ENCODE measurements around the gene MAP2. TPM values are rescaled to one million over a fixed set of nuclear protein-coding genes. Genes with fewer than 3 reads are reported as not detected.

Gene MAP2
- total and polyA plus RNA-seq, 2 of the 8 experiments (the other 6 are each of a cell fraction or from before 2014, with no cell fraction given): 5.9 to 9.4 TPM

- H3K9me3 ChIP-seq (ENCODE audit: insufficient read depth in 2 of 2, low read depth in 1 of 2, low read length in 1 of 2): peaks cover 5 to 8% of the 10 kb centered on the region in 2 experiments; a peak in 3 of 4 replicates
- H2BK15ac ChIP-seq (ENCODE audit: low read length): no peak overlapping the region
- no peak overlapping the region for H3K18ac ChIP-seq (ENCODE audit: extremely low read depth, low read length)
- no peak overlapping the region for H2AFZ ChIP-seq (ENCODE audit: low read length)
- FAIRE-seq: no peak
- H3K27me3 ChIP-seq (replicated peaks in 1 of 4; ENCODE audit: control insufficient read depth in 3 of 4, extremely low read depth in 1 of 4, insufficient read depth in 3 of 4, low read length in 3 of 4): no peaks in the 10 kb centered on the region
- ChIA-PET POLR2A (ENCODE audit: partially characterized antibody) (no interaction called here), CTCF (ENCODE audit: partially characterized antibody) (interaction anchor here (0.9 to 1.3 kb wide), 2 partner anchors 17 to 462 kb away, joined by 3 to 4 read pairs; no protein-coding TSS in a partner anchor)
- no peaks in the 10 kb centered on the region for H3K79me2 ChIP-seq (ENCODE audit: control insufficient read depth in 1 of 2, insufficient read depth in 2 of 2, low read length in 2 of 2)
- H3K9ac ChIP-seq (replicated peaks in 1 of 4; ENCODE audit: extremely low read depth in 1 of 4, low read depth in 3 of 4, low read length in 3 of 4): no peak overlapping the region
- no peak overlapping the region for H3K4ac ChIP-seq (replicated peaks; ENCODE audit: insufficient read length, low read depth, low read length)
- no peak overlapping the region for H3K23ac ChIP-seq (ENCODE audit: insufficient read length)
- H4K5ac ChIP-seq (ENCODE audit: insufficient read length, low read depth, low read length): no peak overlapping the region
- H2AK5ac ChIP-seq (ENCODE audit: low read depth, low read length): no peak overlapping the region
- H2BK20ac ChIP-seq (ENCODE audit: low read length): no peak overlapping the region
- no peaks in the 10 kb centered on the region for H3K79me1 ChIP-seq (ENCODE audit: low read depth, low read length)
- no peak overlapping the region for H2BK120ac ChIP-seq (replicated peaks; ENCODE audit: low read depth, low read length)
- H4K20me1 ChIP-seq (replicated peaks in 1 of 2; ENCODE audit: control insufficient read depth in 1 of 2, insufficient read depth in 2 of 2, low read length in 2 of 2): no peaks in the 10 kb centered on the region
- no peak overlapping the region for H2BK5ac ChIP-seq (ENCODE audit: low read depth, low read length)
- no peak for DNase-seq (ENCODE audit: low read depth in 1 of 2, low spot score in 2 of 2)
- no peak overlapping the region for H2BK12ac ChIP-seq (ENCODE audit: low read depth, low read length)
- H4K8ac ChIP-seq (ENCODE audit: extremely low read depth, insufficient read depth, low read length): no peak overlapping the region
- H3K23me2 ChIP-seq (ENCODE audit: low read depth, low read length): no peaks in the 10 kb centered on the region
- H3K27ac ChIP-seq (ENCODE audit: low read depth, low read length): no peak overlapping the region
- H3K4me2 ChIP-seq (ENCODE audit: insufficient read depth in 1 of 2, low read depth in 2 of 2, low read length in 2 of 2): no peak overlapping the region
- no peak overlapping the region for H4K91ac ChIP-seq (replicated peaks; ENCODE audit: insufficient read length, low read length)
- no peak overlapping the region for H3K4me3 ChIP-seq (ENCODE audit: extremely low read depth in 1 of 4, insufficient read depth in 2 of 4, low read depth in 3 of 4, low read length in 4 of 4)
- no peak overlapping the region for H3K14ac ChIP-seq (ENCODE audit: insufficient read length)
- no peak overlapping the region for H3K56ac ChIP-seq (replicated peaks; ENCODE audit: insufficient read length, low read depth, low read length)
- H3K4me1 ChIP-seq (replicated peaks in 1 of 4; ENCODE audit: control insufficient read depth in 3 of 4, insufficient read depth in 4 of 4, low read length in 3 of 4): no peaks in the 10 kb centered on the region
- no peaks in the 10 kb centered on the region for H3K36me3 ChIP-seq (ENCODE audit: control insufficient read depth in 2 of 4, insufficient read depth in 4 of 4, low read length in 3 of 4)
- TF ChIP-seq BACH1 (IDR thresholded peaks at IDR 0.05; ENCODE audit: low read length): no peak
- no peak for TF ChIP-seq PHF8 (conservative IDR thresholded peaks at IDR 0.05; ENCODE audit: low read depth, low read length)
- TF ChIP-seq, protein P1, sequence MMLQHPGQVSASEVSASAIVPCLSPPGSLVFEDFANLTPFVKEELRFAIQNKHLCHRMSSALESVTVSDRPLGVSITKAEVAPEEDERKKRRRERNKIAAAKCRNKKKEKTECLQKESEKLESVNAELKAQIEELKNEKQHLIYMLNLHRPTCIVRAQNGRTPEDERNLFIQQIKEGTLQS (IDR thresholded peaks at IDR 0.05; ENCODE audit: insufficient read depth, low read depth, low read length): no peak
- no peak for TF ChIP-seq TBP (IDR thresholded peaks at IDR 0.05; ENCODE audit: low read depth, low read length)
- TF ChIP-seq, protein P2, sequence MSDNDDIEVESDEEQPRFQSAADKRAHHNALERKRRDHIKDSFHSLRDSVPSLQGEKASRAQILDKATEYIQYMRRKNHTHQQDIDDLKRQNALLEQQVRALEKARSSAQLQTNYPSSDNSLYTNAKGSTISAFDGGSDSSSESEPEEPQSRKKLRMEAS (IDR thresholded peaks at IDR 0.05): no peak
- no peak for TF ChIP-seq RXRA (IDR thresholded peaks at IDR 0.05; ENCODE audit: insufficient read depth, low read depth, low read length)
- no peak for TF ChIP-seq TEAD4 (IDR thresholded peaks at IDR 0.05; ENCODE audit: low read depth, low read length)
- TF ChIP-seq CHD1 (IDR thresholded peaks at IDR 0.05; ENCODE audit: low read depth, low read length): no peak
- no peak for TF ChIP-seq POLR2A (IDR thresholded peaks at IDR 0.05; ENCODE audit: control extremely low read depth in 1 of 2, low read depth in 2 of 2, low read length in 2 of 2)
- no peak for TF ChIP-seq EGR1 (IDR thresholded peaks at IDR 0.05; ENCODE audit: borderline replicate concordance, low read depth, low read length)
- no peak for TF ChIP-seq SRF (IDR thresholded peaks at IDR 0.05; ENCODE audit: low read depth, low read length)
- TF ChIP-seq HDAC6 (IDR thresholded peaks at IDR 0.05; ENCODE audit: low read depth, low read length): no peak
- TF ChIP-seq EP300 (IDR thresholded peaks at IDR 0.05; ENCODE audit: borderline replicate concordance in 1 of 2, low read depth in 2 of 2, low read length in 2 of 2): no peak
- no peak for TF ChIP-seq SIN3A (conservative IDR thresholded peaks at IDR 0.05 in 1 of 2, IDR thresholded peaks at IDR 0.05 in 1 of 2; ENCODE audit: low read depth in 1 of 2, low read length in 2 of 2)
- TF ChIP-seq SIRT6 (IDR thresholded peaks at IDR 0.05; ENCODE audit: low read length): no peak
- TF ChIP-seq ZNF274 (IDR thresholded peaks at IDR 0.05; ENCODE audit: borderline replicate concordance, extremely low read depth, low read length): no peak
Observed at GRCh38 chr2:209499069-209499468, 75.2 kb downstream of the MAP2 start.

All from H1 (cell line).